Keratinocyte (primary cell): ENCODE measurements around the gene BLOC1S2. TPM values are rescaled to one million over a fixed set of nuclear protein-coding genes. Genes with fewer than 3 reads are reported as not detected.
A peak's percentile ranks its signal among the peaks of the same experiment; 100 is the strongest.
"Not testable (repeated sequence)": the region's sequence is repeated elsewhere in the genome, so short reads cannot be mapped to it uniquely, and the experiment has no call there.

Experiments used
- DNase-seq: peaks from one replicate; pipeline ENCODE4 v3.0.0-alpha.2; 2011; ENCODE audit warnings: low read depth, missing footprints, low spot score
- FAIRE-seq: peaks from 2 replicates; lab custom pipeline; 2011; peaks lifted over from hg19 to GRCh38; lab: Jason Lieb, UNC
- H2AFZ ChIP-seq: 2 replicates; pipeline ENCODE4 v1.6.0; 2012; ENCODE audit warnings: low read length, control low read depth, inconsistent platforms; ENCODE audit not compliant: control insufficient read depth
- H3K27ac ChIP-seq: 2 replicates; pipeline ENCODE4 v1.5.1; 2011; ENCODE audit warnings: low read length; ENCODE audit not compliant: control insufficient read depth, insufficient read depth
- H3K27me3 ChIP-seq: 3 replicates; pipeline ENCODE4 v1.6.0; 2011; ENCODE audit warnings: low read length; ENCODE audit not compliant: control insufficient read depth, insufficient read depth; ENCODE audit errors: extremely low read depth
- H3K36me3 ChIP-seq, 2 experiments: 2 replicates in 1 of 2; 3 replicates in 1 of 2; pipeline ENCODE4 v1.5.1; 2011; ENCODE audit warnings: low read length in 2 of 2, mild to moderate bottlenecking in 1 of 2; ENCODE audit not compliant: control insufficient read depth in 2 of 2, insufficient read depth in 2 of 2; ENCODE audit errors: extremely low read depth in 1 of 2
- H3K4me1 ChIP-seq: 3 replicates; pipeline ENCODE4 v1.5.1; 2011; ENCODE audit warnings: low read length; ENCODE audit not compliant: control insufficient read depth, insufficient read depth; ENCODE audit errors: extremely low read depth
- H3K4me2 ChIP-seq: 3 replicates; pipeline ENCODE4 v1.6.0; 2011; ENCODE audit warnings: low read depth, low read length; ENCODE audit not compliant: control insufficient read depth, insufficient read depth; ENCODE audit errors: extremely low read depth
- H3K4me3 ChIP-seq, 3 experiments: fragments of 200-600 bp in 1 of 3; sonication (generic) in 1 of 3; 2 replicates in 2 of 3; 3 replicates in 1 of 3; pipeline ENCODE4 v1.5.1; 2011 to 2016; ENCODE audit warnings: low read length in 3 of 3, mild to moderate bottlenecking in 3 of 3, control low read depth in 2 of 3, inconsistent platforms in 1 of 3, low read depth in 1 of 3, mixed read lengths in 1 of 3, mixed run types in 1 of 3, moderate library complexity in 1 of 3; ENCODE audit not compliant: control insufficient read depth in 2 of 3, insufficient read depth in 2 of 3; ENCODE audit errors: extremely low read depth in 1 of 3
- H3K79me2 ChIP-seq: 2 replicates; pipeline ENCODE4 v1.6.0; 2012; ENCODE audit warnings: low read length; ENCODE audit not compliant: control insufficient read depth, insufficient read depth
- H3K9ac ChIP-seq: 3 replicates; pipeline ENCODE4 v1.6.0; 2011; ENCODE audit warnings: low read length; ENCODE audit not compliant: control insufficient read depth, insufficient read depth; ENCODE audit errors: extremely low read depth
- H3K9me1 ChIP-seq: 3 replicates; pipeline ENCODE4 v1.6.0; 2011; ENCODE audit warnings: low read length; ENCODE audit not compliant: control insufficient read depth, insufficient read depth; ENCODE audit errors: extremely low read depth
- H3K9me3 ChIP-seq: 2 replicates; pipeline ENCODE4 v1.5.1; 2012; ENCODE audit warnings: low read depth, low read length; ENCODE audit not compliant: control insufficient read depth
- H4K20me1 ChIP-seq: 3 replicates; pipeline ENCODE4 v1.6.0; 2011; ENCODE audit warnings: low read length; ENCODE audit not compliant: control insufficient read depth, insufficient read depth; ENCODE audit errors: extremely low read depth
- CTCF ChIP-seq, 3 experiments: IDR thresholded peaks in 1 of 3; conservative IDR thresholded peaks in 1 of 3; optimal IDR thresholded peaks in 1 of 3; 2 replicates in 2 of 3; 3 replicates in 1 of 3; pipeline versions ENCODE3 to v1.5.1; 2011; ENCODE audit warnings: low read length in 3 of 3, mild to moderate bottlenecking in 3 of 3, moderate library complexity in 2 of 3, control low read depth in 1 of 3, inconsistent platforms in 1 of 3; ENCODE audit not compliant: insufficient read depth in 2 of 3; ENCODE audit errors: extremely low read depth in 1 of 3
- EZH2 ChIP-seq: IDR thresholded peaks from one replicate; pipeline ENCODE4 v1.6.1; 2012; ENCODE audit warnings: inconsistent platforms, mild to moderate bottlenecking, low read length, moderate library complexity
- dilution Hi-C: fragments of 300-500 bp; cut with MboI; formaldehyde crosslinking; loops from one replicate; pipeline ENCODE4 v1.7.0; 2020; ENCODE audit warnings: low sequenced_read_pairs; ENCODE audit not compliant: extremely low pct_ligation_motif_present
- polyA plus RNA-seq, 5 experiments: library from polyadenylated mRNA; depleted of rRNA in 3 of 5; stranded (reverse) in 3 of 5; stranded (forward) in 1 of 5; unstranded in 1 of 5; fragments of >200 nt; gene quantifications; 1 replicate in 1 of 5; 2 replicates in 3 of 5; 3 replicates in 1 of 5; pipeline versions ENCODE4 v1.2.1 to v1.2.3, GENCODE V29; 2011 to 2012; ENCODE audit warnings: missing spikeins in 2 of 5, low read depth in 1 of 5, low replicate concordance in 1 of 5

Gene BLOC1S2
- polyA plus RNA-seq, 1 donor (not counting 4 experiments of a cell fraction or from before 2014, with no cell fraction given) = 74.1 TPM

GRCh38 chr10:100287756-100288155 lies 1.3 kb upstream of the BLOC1S2 start:
- H3K27ac ChIP-seq = no peak overlapping the region
- dilution Hi-C loops = no loop called here
- no peak overlapping the region for H3K9ac ChIP-seq
- no peak overlapping the region for H2AFZ ChIP-seq
- peaks cover 32% of the 10 kb centered on the region for H3K79me2 ChIP-seq
- peaks cover 18% of the 10 kb centered on the region for H3K4me1 ChIP-seq
- DNase-seq (no peak), FAIRE-seq (no peak)
- no peaks in the 10 kb centered on the region for H3K27me3 ChIP-seq
- H3K9me1 ChIP-seq = no peaks in the 10 kb centered on the region
- no peaks in the 10 kb centered on the region for H3K9me3 ChIP-seq
- no peaks in the 10 kb centered on the region for H4K20me1 ChIP-seq
- H3K4me3 ChIP-seq = no peak overlapping the region
- peaks cover 2 to 5% of the 10 kb centered on the region in 2 experiments for H3K36me3 ChIP-seq
- TF ChIP-seq EZH2 = no peak
- TF ChIP-seq CTCF (optimal IDR thresholded peaks at IDR 0.05 in 1 of 3, IDR thresholded peaks at IDR 0.05 in 1 of 3, conservative IDR thresholded peaks at IDR 0.05 in 1 of 3; ENCODE audit: extremely low read depth in 1 of 3, insufficient read depth in 2 of 3, low read length in 3 of 3) = no peak
- no peak overlapping the region for H3K4me2 ChIP-seq

GRCh38 chr10:100285326-100285725 lies 1.2 kb downstream of the BLOC1S2 start:
- H2AFZ ChIP-seq = peak overlapping the region; percentile 72
- H3K4me1 ChIP-seq = peaks cover 18% of the 10 kb centered on the region
- H3K9me1 ChIP-seq, dilution Hi-C loops, H3K9me3 ChIP-seq, DNase-seq, H4K20me1 ChIP-seq, FAIRE-seq, H3K27me3 ChIP-seq: not testable (repeated sequence)
- H3K4me3 ChIP-seq = peak overlapping the region; percentile 65 to 98 (median 97)
- peak overlapping the region; percentile 92 for H3K27ac ChIP-seq
- H3K4me2 ChIP-seq = peak overlapping the region; percentile 97
- H3K9ac ChIP-seq = peak overlapping the region; percentile 96
- peaks cover 7 to 18% of the 10 kb centered on the region in 2 experiments for H3K36me3 ChIP-seq
- peaks cover 47% of the 10 kb centered on the region for H3K79me2 ChIP-seq

- Histone ChIP-seq H3K4me1 (peaks cover 18% of the 10 kb centered on the region), H2AFZ (no peak overlapping the region), H3K27me3 (no peaks in the 10 kb centered on the region), H3K9me3 (no peaks in the 10 kb centered on the region), H3K4me2 (no peak overlapping the region), H3K27ac (no peak overlapping the region), H3K4me3 (no peak overlapping the region), H3K36me3 (peaks cover 11 to 18% of the 10 kb centered on the region in 2 experiments), H3K9me1 (no peaks in the 10 kb centered on the region), H3K79me2 (peaks cover 47% of the 10 kb centered on the region), H4K20me1 (no peaks in the 10 kb centered on the region), H3K9ac (no peak overlapping the region)
- dilution Hi-C loops = no loop called here
- FAIRE-seq = no peak
- TF ChIP-seq EZH2 (no peak), CTCF (optimal IDR thresholded peaks at IDR 0.05 in 1 of 3, IDR thresholded peaks at IDR 0.05 in 1 of 3, conservative IDR thresholded peaks at IDR 0.05 in 1 of 3; ENCODE audit: extremely low read depth in 1 of 3, insufficient read depth in 2 of 3, low read length in 3 of 3) (no peak)
- no peak for DNase-seq
Measured at GRCh38 chr10:100282907-100283306, 3.6 kb downstream of the BLOC1S2 start.

- H3K9me1 ChIP-seq, dilution Hi-C loops, DNase-seq, H4K20me1 ChIP-seq, H2AFZ ChIP-seq, H3K27ac ChIP-seq, H3K27me3 ChIP-seq, H3K9ac ChIP-seq, H3K4me1 ChIP-seq, FAIRE-seq, H3K79me2 ChIP-seq, H3K4me2 ChIP-seq, H3K9me3 ChIP-seq, H3K4me3 ChIP-seq: not testable (repeated sequence)
- peaks cover 10 to 17% of the 10 kb centered on the region in 2 experiments for H3K36me3 ChIP-seq
Measured at GRCh38 chr10:100276971-100277370, 9.5 kb downstream of the BLOC1S2 start.
